Spinal cord (tissue), 10 donors: ENCODE measurements around the gene PWWP2A. TPM values are rescaled to one million over a fixed set of nuclear protein-coding genes. Genes with fewer than 3 reads are reported as not detected.

Experiments
- DNase-seq, 6 donors: peaks; one replicate each; pipeline versions ENCODE4 v3.0.0 to v3.0.0-alpha.2; 2013 to 2015; ENCODE audit warnings: low spot score in 6 of 6, low read depth in 4 of 6
- H3K27ac ChIP-seq: one replicate; pipeline ENCODE4 v1.5.1; 2013; ENCODE audit warnings: low read depth, low read length, control low read depth
- H3K27me3 ChIP-seq: one replicate; pipeline ENCODE4 v1.6.1; 2013; ENCODE audit warnings: low read length; ENCODE audit not compliant: control insufficient read depth, insufficient read depth
- H3K36me3 ChIP-seq: one replicate; pipeline ENCODE4 v1.6.1; 2013; ENCODE audit warnings: low read length; ENCODE audit not compliant: control insufficient read depth, insufficient read depth
- H3K4me1 ChIP-seq: one replicate; pipeline ENCODE4 v1.6.1; 2013; ENCODE audit warnings: low read length; ENCODE audit not compliant: control insufficient read depth, insufficient read depth
- H3K4me3 ChIP-seq: one replicate; pipeline ENCODE4 v1.5.1; 2013; ENCODE audit warnings: low read depth, low read length, control low read depth
- H3K9me3 ChIP-seq: one replicate; pipeline ENCODE4 v1.6.1; 2013; ENCODE audit warnings: low read length; ENCODE audit not compliant: control insufficient read depth, insufficient read depth
- WGBS: methylation state at CpG from one replicate; pipeline ENCODE4 v1.1.5; 2013; ENCODE audit warnings: missing lambda C conversion rate; ENCODE audit not compliant: insufficient coverage; 5-methylcytosine and 5-hydroxymethylcytosine counted together
- polyA plus RNA-seq, 2 donors: library from polyadenylated mRNA; unstranded; fragments of 120-200 nt; gene quantifications; one replicate each; pipeline ENCODE4 v1.2.1, GENCODE V29; 2013; ENCODE audit not compliant: insufficient read length in 2 of 2
- total RNA-seq, 2 donors: library from RNA; depleted of rRNA in 1 of 2; stranded (reverse); fragments of 120-200 nt in 1 of 2; fragments of >200 nt in 1 of 2; gene quantifications; one replicate each; pipeline versions ENCODE4 v1.2.3 to v1.2.4, GENCODE V29; 2013 to 2014
- donor health status: healthy.

The PWWP2A gene
- total and polyA plus RNA-seq, 4 donors = 22.6 to 34.8 (median 28.9) TPM

DNA sequence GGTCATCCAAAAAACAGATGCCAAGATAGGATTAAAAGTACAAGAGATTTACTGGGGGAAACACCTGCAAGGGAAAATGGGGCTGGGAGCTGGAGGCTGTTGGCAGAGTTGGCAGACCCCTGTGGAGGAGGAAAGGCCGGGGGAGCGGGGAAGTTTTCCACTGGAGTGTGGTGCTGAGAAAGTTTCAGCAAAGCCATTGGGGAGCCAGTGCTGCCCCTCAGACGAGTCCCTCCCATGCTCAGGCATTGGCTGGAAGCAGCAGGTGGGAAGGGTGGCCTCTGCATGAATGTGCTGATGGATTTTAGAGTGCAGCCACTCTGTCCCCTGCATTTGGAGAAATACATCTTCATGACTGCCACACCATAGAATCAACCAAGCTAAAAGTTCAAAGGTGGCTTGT lies 57.5 kb downstream of the PWWP2A start:
- H3K9me3 ChIP-seq = no peaks in the 10 kb centered on the region
- no peak overlapping the region for H3K4me3 ChIP-seq
- H3K36me3 ChIP-seq = peaks cover 35% of the 10 kb centered on the region
- H3K27me3 ChIP-seq = no peaks in the 10 kb centered on the region
- WGBS = 62% methylated on average over 3 of the region's 3 CpGs
- H3K27ac ChIP-seq = no peak overlapping the region
- no peak for DNase-seq
- peaks cover 7% of the 10 kb centered on the region for H3K4me1 ChIP-seq

GRCh38 chr5:160060001-160060400 lies 59.2 kb downstream of the PWWP2A start:
- no peaks in the 10 kb centered on the region for H3K27me3 ChIP-seq
- peak in 1 of 6 donors; percentile 91 for DNase-seq
- no peak overlapping the region for H3K4me3 ChIP-seq
- H3K36me3 ChIP-seq = peaks cover 35% of the 10 kb centered on the region
- peaks cover 4% of the 10 kb centered on the region for H3K4me1 ChIP-seq
- 78% methylated on average over 3 of the region's 4 CpGs for WGBS
- H3K9me3 ChIP-seq = no peaks in the 10 kb centered on the region
- no peak overlapping the region for H3K27ac ChIP-seq

DNA sequence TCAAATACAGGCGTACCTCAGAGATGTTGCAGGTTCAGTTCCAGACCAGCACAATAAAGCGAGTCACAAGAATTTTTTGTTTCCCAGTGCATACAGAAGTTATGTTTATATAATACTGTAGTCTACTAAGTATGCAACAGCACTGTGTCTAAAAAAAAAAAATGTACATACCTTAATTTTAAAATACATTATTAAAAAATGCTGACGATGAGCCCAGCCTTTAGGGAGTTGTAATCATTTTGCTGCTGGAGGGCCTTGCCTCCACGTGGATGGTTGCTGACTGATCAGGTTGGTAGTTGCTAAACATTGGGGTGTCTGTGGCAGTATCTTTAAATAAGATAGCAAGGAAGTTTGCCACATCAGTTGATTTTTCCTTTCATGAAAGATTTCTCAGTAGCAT lies 62.0 kb downstream of the PWWP2A start:
- Histone ChIP-seq H3K36me3 (peaks cover 30% of the 10 kb centered on the region), H3K4me1 (no peaks in the 10 kb centered on the region), H3K9me3 (no peaks in the 10 kb centered on the region), H3K4me3 (no peak overlapping the region), H3K27me3 (no peaks in the 10 kb centered on the region), H3K27ac (no peak overlapping the region)
- WGBS = 100% methylated on average over 1 of the region's 4 CpGs
- no peak for DNase-seq

GRCh38 chr5:160054831-160055230 lies 64.4 kb downstream of the PWWP2A start:
- peaks cover 27% of the 10 kb centered on the region for H3K36me3 ChIP-seq
- no peaks in the 10 kb centered on the region for H3K27me3 ChIP-seq
- H3K9me3 ChIP-seq = no peaks in the 10 kb centered on the region
- no peak overlapping the region for H3K4me3 ChIP-seq
- H3K4me1 ChIP-seq = no peaks in the 10 kb centered on the region
- DNase-seq = no peak
- H3K27ac ChIP-seq = no peak overlapping the region
- WGBS = no CpG with 5 or more reads among the region's 2 CpGs

GRCh38 chr5:160054047-160054446 lies 65.2 kb downstream of the PWWP2A start:
- WGBS = no CpG with 5 or more reads among the region's 1 CpG
- Histone ChIP-seq H3K4me1 (no peaks in the 10 kb centered on the region), H3K9me3 (no peaks in the 10 kb centered on the region), H3K4me3 (no peak overlapping the region), H3K36me3 (peaks cover 30% of the 10 kb centered on the region), H3K27me3 (no peaks in the 10 kb centered on the region), H3K27ac (no peak overlapping the region)
- DNase-seq = no peak

- Histone ChIP-seq H3K27ac (no peak overlapping the region), H3K4me1 (peaks cover 7% of the 10 kb centered on the region), H3K27me3 (no peaks in the 10 kb centered on the region), H3K36me3 (peaks cover 29% of the 10 kb centered on the region), H3K9me3 (no peaks in the 10 kb centered on the region), H3K4me3 (no peak overlapping the region)
- WGBS = no CpG with 5 or more reads among the region's 3 CpGs
- DNase-seq = no peak
Observed at GRCh38 chr5:160049099-160049498, 70.2 kb downstream of the PWWP2A start.

DNA sequence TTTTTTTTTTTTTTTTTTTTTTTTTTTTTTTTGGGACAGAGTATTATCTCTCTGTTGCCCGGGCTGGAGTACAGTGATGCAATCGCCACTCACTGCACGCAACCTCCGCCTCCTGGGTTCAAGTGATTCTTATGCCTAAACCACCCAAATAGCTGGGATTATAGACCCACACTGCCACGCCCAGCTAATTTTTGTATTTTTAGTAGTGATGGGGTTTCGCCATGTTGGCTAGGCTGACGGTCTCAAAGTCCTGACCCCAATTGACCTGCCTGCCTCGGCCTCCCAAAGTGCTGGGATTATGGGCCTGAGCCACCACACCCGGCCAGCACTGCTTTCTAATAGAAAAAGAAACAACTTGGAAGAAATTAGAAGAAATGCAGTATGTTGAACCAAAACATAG lies 71.1 kb downstream of the PWWP2A start:
- no peak overlapping the region for H3K4me3 ChIP-seq
- no peaks in the 10 kb centered on the region for H3K9me3 ChIP-seq
- DNase-seq = no peak
- H3K27ac ChIP-seq = no peak overlapping the region
- peaks cover 7% of the 10 kb centered on the region for H3K4me1 ChIP-seq
- WGBS = 100% methylated on average over 6 of the region's 9 CpGs
- H3K27me3 ChIP-seq = no peaks in the 10 kb centered on the region
- H3K36me3 ChIP-seq = peaks cover 26% of the 10 kb centered on the region

DNA sequence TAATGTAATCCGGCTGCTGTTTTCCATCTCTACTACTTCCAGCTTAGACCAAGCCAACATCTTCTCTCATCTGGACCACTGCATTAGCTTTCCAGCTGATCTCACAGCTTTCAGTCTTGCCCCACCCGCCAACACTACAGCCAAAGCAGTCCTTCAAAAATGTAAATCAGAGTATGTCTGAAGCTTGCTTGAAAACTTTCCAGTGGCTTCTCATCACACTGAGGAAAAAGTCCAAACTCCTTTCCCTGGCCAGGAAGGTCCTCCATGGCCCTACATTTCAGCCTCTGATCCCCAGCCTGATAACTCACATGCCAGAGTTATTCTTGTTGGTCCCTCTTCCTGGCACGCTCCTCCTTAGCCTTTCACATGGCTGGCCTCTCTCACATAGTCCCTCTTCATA lies 71.8 kb downstream of the PWWP2A start:
- H3K36me3 ChIP-seq = peaks cover 25% of the 10 kb centered on the region
- H3K9me3 ChIP-seq = no peaks in the 10 kb centered on the region
- H3K27ac ChIP-seq = no peak overlapping the region
- peak in 1 of 6 donors; percentile 38 for DNase-seq
- peaks cover 7% of the 10 kb centered on the region for H3K4me1 ChIP-seq
- no peak overlapping the region for H3K4me3 ChIP-seq
- WGBS = 90% methylated on average over 3 of the region's 3 CpGs
- H3K27me3 ChIP-seq = no peaks in the 10 kb centered on the region

- peaks cover 7% of the 10 kb centered on the region for H3K4me1 ChIP-seq
- DNase-seq = peak in 3 of 6 donors; percentile 42 to 82 (median 73)
- H3K27me3 ChIP-seq = no peaks in the 10 kb centered on the region
- no CpG with 5 or more reads among the region's 3 CpGs for WGBS
- no peak overlapping the region for H3K4me3 ChIP-seq
- H3K36me3 ChIP-seq = peaks cover 30% of the 10 kb centered on the region
- no peak overlapping the region for H3K27ac ChIP-seq
- no peaks in the 10 kb centered on the region for H3K9me3 ChIP-seq
Observed at GRCh38 chr5:160044967-160045366, 74.3 kb downstream of the PWWP2A start.

- H3K4me3 ChIP-seq = no peak overlapping the region
- no peaks in the 10 kb centered on the region for H3K9me3 ChIP-seq
- no peak overlapping the region for H3K27ac ChIP-seq
- peak in 3 of 6 donors; percentile 46 to 83 (median 71) for DNase-seq
- 18% methylated on average over 1 of the region's 1 CpG for WGBS
- peaks cover 7% of the 10 kb centered on the region for H3K4me1 ChIP-seq
- H3K36me3 ChIP-seq = peaks cover 25% of the 10 kb centered on the region
- no peaks in the 10 kb centered on the region for H3K27me3 ChIP-seq
Observed at GRCh38 chr5:160044391-160044804, 74.9 kb downstream of the PWWP2A start.
